Cerebellar nuclear complex (tissue), 1 donor: ENCODE results near the gene KRT39.
A peak's percentile ranks its signal among the peaks of the same experiment; 100 is the strongest.
"Not testable (repeated sequence)": the region's sequence is repeated elsewhere in the genome, so short reads cannot be mapped to it uniquely, and the experiment has no call there.

Experiments used
- DNase-seq, 2 experiments: peaks; one replicate each; lab custom pipeline; 2025; lab: John Stamatoyannopoulos, UW

The KRT39 gene

DNA sequence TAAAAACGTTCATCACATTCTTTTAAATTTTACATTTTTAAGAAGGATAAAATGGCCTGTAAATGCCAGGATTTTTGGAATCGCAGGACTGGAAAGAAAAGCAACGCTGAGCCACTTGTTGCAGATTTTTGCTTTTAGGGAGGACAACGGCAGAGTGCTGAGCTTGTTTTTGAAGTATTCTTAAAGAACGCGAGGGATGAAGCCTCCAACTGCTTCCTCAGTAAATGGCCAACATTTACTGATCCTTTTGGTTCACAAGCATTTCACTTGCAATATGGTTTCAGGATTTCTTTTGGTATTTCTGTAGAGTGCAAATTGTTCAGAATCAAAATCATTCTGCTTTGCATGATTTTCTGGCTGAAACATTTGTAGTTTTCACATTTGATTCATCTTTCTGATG is 26.5 kb downstream of the KRT39 start:
- no peak for DNase-seq

DNA sequence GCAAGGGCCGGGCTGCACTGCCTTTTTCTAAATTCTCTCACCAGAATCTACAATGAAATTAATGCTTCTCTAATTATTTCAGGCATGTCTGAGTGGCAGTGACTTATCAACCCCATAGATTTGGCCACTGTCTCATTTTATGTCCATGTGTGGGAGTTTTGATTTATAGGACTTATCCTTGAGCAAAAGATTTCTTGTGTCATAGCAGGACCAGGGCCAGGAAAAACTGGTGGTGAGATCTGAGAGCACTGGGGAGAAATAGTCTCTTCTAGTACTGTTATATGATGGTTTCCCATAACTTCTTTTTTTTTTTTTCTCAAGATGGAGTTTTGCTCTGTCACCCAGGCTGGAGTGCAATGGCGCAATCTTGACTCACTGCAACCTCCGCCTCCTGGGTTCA is 27.8 kb downstream of the KRT39 start:
- no peak for DNase-seq

DNA sequence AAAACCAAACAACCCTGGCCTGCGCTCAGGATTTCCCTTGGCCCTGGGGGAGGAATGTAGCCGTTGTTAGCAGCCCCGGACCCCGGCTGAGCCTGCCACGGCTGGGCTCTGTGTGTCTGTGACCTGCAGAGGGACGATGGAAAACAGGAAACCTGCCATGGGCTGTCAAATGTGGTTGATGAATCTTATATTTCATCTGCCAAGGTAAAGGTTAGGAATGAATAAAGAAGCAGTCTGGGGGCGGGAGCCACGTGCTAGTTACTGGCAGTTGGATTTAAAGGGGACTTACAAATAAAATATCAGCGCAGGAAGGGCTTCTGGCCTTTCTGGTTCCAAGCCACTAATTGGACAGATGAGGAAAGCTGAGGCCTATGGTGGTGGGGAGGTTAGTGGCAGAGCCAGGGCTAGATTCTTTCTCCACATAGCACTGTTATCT is 29.3 kb downstream of the KRT39 start, which contains the start of gene KRT23:
TSS of gene KRT23 (minus strand) at position 263 of the 436 bp plus-strand sequence. CDS start 1,043 bp downstream, outside the sequence.
- DNase-seq, result no peak

DNA sequence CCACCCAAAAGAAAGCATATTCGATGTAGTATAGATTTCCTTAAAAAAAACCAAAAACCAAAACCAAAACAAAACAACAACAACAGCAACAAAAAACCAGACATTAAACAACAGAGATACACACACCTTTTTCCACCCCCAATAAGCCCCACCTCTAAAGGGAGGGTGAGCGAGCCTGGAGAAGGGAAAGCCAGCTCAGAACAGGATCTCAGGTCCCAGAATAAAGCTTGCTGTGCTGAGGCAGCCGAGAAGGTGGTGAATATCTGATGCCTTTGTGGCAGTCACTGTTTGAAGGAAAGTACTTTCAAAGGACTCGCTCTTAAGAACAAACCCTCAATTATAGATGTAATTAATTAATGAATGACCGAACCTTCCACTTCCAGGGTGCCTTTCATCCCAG is 29.8 kb downstream of the KRT39 start:
- DNase-seq, result no peak

DNA sequence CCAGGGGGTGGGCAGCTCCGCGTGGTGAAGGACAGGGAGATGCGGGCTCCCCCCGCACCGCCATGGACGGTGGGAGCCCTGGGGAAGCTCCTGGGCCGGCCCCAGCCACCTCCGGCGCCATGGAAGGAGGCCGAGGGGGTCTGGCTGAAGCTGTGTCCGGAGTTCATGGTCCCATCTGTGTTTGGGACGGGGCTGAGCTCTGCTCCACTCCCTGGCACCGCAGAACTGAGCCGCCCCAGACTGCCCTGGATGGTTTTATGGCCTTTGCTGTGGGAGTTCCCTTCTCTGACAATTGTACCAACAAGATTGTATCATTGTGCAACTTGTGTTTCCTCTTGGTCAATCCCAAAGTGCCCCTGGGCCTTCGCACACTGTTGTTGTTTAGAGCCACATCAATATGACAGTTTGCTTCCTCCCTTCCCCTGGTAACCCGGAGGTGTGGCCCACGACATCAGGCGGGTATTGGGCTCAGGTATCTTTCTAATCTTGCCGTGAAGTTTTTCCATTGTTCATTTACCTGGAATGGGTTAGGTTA is 30.2 kb downstream of the KRT39 start:
- no peak for DNase-seq

DNA sequence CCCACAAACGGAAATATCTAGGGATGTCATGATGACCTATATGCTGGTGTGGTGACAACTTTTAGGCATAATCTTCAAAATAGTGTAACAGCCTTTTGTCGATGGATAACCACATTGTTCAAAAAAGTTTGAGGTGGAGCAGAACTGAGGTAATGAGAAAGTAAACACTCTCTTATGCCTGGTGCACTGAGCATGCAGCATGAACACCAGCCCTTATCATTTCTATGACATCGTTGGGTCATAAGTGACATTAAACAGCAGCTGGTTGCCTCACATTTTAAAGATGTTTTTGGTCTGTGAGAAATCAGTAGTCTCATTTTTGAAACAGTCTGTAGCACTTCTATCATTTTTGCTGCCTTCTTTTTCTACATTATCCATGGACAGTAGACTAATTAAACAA is 31.1 kb downstream of the KRT39 start:
- DNase-seq, result no peak

DNA sequence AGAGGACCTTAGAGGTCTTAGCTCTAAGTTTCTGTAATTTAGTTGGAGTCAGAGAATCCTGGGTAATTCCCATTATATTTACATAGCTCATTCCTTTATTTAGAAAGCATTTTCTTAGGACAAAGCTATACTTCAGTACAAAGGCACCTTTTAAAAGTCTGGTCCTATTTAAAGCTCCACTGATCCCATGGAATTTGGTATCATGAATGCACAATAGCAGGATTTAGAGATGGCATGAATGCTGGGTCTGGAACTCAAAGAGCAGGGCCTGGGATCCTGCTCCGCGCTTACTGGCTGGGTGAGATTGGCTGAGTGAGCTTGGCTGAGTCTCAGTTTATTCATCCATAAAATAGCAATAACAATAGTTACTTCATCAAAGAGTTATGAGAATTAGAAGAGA is 34.1 kb downstream of the KRT39 start:
- no peak for DNase-seq

DNA sequence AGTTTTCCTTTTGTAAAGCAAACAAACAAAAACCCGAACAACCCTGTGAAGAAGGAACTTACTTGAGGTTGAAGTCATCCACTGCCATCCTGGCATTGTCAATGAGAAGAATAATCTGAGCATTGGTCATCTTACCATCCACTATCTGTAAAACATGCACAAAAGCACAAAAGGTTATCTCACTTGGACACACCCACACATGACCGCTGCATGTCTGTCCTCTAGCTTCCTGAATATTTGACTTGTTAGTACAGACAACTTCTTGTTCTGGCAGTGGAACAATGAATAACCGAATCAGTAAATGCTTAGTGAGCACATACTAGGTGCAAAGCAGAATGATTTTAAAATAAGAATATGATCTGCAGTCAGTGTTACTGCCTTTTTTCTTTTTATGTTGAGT is 35.4 kb downstream of the KRT39 start:
- DNase-seq, result no peak

DNA sequence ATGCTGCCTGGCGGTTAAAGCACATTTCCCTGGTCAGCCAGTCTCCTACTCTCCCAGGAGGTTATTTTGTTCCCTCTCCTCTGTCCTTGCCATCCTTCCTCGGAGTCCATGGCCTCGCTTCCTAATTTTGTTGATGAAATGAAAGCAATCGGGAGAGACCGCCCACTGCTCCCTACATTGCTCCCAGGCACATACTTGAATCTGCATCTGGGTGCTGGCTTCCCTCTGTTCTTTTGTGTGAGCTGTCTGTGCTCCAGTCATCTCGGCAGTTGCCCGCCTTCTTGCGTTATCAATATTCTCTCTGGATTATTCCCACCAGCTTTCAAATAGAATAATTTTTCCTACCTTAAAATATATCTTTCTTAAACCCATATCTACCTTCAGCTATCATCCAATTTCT is 40.4 kb downstream of the KRT39 start:
- DNase-seq, result no peak

DNA sequence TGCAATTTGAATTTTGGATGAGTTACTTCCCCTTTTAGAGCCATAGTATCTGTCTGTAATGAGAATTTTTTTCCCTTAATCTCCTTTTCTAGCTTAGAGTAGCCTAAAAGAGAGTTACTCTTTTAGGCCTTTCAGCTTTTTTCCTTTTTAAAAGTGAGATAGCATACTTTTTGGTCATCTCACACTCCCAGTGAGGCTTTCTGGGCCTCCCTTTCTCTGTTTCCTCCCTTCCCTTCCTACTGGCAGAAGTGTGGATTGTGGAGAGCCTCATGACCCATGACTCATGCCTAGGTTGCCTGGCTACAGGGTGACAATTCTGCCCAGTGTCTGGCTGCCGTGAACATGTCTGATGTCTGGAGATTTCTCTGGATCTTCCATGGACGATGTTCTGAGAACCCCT is 44.5 kb downstream of the KRT39 start:
- DNase-seq, result no peak

DNA sequence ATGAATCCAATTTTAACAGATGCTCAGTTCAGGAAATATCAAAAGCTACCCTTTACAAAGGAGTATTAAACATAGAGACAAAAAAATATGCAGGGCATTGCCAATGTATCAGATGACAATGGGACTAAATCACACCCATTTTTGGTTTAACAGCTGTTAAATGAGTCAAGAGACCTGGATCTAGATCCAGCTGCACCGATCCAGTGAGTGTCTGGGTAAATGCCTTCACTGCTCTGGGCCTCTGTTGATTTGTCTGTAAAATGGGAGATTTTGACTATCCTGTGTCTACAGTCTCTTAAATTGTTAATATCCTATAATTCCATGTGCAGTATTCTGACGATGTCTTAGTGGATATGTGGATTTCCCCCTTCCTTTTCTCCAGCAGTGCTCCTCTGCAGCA is 45.7 kb downstream of the KRT39 start:
- no peak for DNase-seq

DNA sequence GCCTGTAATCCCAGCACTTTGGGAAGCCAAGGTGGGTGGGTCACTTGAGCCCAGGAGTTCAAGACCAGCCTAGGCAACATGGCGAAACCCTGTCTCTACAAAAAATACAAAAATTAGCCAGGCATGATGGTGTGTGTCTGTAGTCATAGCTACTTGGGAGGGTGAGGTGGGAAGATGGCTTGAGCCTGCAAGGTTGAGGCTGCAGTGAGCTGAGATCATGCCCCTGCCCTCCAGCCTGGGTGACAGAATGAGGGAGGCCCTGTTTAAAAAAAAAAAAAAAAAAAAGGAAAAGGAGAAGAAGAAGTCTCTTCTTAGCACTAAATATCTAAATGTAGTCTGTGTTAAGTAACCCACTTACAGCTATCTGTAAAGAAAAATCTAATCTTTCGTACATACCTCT is 49.6 kb downstream of the KRT39 start:
- not testable (repeated sequence) for DNase-seq

DNA sequence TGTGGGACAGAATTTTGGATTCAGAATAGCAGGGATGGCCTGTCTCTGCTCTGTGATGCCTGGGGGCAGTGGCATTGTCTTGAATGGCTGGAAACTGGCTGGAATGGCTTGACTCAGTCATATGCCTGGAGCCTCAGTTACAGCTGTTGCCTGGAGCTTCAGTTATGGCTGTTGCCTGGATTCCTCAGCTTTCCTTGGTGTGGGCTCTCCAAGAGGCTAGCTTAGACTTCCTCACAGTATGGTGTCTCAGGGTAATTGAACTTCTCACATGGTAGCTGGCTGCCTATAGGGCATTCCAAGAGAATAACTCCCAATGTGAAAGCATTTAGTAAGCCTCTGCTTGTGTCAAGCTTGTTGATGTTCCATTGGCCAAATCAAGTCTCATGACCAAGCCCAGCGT is 50.4 kb downstream of the KRT39 start:
- DNase-seq, result no peak

DNA sequence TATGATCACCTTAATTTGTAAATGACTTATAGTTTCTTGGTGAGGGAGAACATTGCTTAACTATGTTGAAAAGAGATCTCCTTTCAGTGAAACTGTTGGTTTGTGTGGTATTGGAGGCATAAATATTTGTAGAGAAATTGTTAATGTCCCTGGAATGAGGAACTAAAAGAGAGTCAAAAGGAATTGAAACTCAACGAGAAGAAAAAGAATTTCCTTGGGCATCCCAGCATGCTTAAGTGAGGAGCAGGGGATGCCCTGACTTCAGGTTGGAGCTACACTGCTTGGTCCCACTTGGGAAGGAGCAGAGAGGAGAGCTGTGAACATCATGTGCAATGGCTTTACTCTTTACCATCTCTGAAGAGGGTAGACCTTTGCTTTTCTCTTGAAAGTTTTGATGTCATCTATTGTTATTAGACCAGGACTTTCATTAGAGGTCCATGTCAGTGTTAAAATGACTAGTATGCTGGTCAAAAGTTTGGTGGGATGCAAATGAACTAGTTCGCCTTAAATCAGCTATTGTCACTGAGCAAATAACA is 51.0 kb downstream of the KRT39 start:
- no peak for DNase-seq

DNA sequence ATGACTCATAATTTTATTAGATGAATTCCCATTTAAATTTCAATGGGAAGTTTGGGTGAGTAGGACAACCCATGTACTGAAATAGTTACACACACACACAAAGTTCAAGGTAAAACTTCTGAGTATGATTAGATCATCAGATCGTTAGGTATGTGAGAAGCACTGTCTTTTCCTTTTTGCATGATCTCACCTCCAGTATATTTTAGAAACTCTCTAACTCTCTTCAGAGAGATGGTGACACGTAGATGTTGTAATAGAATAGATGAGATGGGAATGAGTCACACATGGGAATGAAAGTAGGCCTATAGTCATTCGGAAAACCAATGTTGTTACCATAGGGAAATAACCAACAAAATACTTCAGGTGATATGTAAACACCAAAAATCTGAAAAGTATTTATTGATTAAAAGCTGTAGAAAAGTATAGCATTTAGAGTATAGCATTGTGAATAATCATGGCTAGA is 51.5 kb downstream of the KRT39 start:
- DNase-seq, result no peak

DNA sequence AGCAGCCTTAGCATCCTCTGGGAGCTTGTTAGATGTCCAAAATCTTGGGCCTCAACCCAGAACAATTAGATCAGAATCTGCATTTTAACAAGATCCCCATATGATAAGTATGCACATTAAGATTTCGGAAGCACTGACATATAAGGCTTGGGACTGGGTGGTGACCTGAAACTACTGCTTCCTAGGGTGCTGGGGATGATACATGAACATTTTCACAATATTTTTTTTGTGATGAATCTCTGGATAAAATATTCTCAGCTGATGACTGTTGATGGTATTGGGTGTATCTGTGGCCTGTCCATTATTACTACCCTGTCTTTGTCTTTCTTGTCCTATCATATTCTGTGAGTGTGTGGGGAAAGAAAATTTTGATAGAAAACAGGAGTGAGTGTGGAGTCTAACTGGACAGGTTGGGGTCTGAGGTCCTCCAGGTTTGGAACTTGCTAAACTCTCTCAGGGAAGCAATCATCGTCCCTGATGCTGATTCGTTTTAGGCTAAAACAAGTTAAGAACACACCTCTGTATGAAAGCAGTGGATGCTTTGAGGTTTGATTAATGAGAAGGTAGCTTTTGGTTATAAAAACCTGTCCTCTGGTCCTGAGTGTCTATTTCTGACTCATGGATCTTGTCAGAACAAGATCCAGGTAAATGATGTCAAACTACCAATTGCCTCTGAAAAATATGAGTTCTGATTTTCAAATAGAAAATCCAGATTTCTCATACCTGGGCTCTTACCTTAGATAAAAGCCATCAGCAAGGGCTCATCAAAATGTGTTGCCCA is 52.5 kb downstream of the KRT39 start:
- DNase-seq, result no peak

DNA sequence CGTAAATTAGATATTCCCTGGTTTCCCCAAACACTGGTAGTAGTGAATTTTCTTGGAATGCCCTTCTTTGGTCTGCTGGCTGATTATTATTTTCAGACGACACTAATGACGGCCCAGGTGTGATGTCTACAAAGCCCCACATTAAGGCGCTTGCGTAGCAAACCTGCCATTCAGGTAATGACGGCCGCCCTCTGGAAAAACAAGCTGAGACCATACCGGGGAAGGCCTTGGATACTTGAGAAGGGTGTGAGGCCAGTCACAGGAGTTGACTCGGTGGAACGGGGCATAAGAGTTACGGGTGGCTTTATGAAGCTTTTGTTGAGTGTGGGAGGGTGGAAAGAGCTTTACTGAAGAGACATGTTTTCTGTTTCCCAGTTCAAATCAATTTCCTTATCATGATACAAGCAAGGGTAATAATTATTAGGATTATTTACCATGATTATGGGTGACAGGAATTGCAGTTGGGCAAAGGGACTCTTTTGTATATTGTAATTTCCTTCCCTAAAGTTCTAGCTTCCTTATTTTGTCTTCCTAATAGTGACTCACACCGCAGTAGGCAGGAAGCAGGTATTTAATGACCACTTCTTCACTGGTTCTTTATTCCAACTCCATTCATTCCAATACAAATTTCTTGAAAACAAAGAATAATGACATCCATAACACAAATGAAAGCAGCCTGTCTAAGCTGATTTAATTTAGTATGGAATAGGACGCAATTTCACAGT is 54.1 kb downstream of the KRT39 start:
- DNase-seq, result no peak

DNA sequence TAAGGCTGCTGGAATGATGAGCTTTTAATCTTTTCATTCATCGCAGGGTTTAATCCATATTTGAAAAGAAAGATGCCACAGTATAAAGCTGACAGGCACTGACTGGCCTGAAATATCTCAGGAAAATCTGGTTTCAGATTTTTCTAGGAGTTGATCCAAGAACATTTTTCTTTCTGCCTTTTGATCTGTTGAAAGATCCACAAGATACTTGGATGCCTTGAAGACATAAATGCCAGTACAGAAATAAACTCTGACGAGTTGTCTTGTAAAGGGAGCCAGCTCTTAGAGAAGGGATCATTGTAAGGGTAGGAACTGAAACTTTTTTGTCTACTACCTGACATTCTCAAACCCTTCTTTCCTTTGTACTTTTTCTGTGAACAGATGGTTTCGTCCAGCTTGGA is 56.3 kb downstream of the KRT39 start:
- DNase-seq, result no peak

DNA sequence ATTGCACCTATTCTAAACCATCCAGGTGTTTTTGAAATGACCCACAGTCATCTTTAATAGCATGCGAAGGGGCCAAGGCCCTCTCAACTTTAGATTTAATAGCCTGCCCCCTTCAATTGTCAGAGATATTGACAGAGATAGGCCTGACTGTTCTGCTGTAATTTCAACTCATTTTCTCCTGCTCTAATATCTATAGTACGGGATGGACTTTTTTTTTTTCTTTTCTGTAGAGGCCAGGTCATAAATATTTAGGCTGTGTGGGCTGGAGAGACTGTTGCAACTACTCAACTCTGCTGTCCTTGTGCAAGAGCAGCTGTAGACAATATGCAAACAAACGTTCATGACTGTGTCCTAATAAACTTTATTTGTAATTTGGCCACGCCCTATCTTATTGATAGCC is 57.0 kb downstream of the KRT39 start:
- no peak for DNase-seq

DNA sequence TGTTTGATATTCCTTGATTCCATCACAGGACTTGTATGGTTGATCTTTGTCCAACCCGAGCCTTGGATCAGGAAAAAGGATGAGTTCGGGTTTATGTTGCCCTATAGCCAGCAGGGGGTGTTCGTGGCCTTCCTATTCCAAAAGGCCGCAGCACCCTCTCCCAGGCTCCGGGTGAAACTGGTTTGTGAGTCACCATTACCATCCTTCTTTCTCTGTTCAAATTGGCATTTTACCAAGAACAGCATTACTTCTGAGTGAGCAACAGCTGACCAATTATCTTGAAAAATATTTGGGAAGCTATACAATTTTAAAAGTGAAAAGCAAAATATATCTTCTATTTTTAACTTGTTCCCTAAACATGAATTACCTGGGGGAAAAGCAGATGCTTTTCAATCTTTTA is 57.4 kb downstream of the KRT39 start:
- peak; percentile 12 to 65 for DNase-seq
